NCI-H345 treated with DMSO at 0.1 percent for 48 hours (cell line): ENCODE results near the gene ADPRHL1.
"Not testable (repeated sequence)": the region's sequence is repeated elsewhere in the genome, so short reads cannot be mapped to it uniquely, and the experiment has no call there.

Experiments
- DNase-seq: peaks from one replicate; lab custom pipeline; 2025; ENCODE audit not compliant: unreplicated experiment; lab: John Stamatoyannopoulos, UW

Gene ADPRHL1

GRCh38 chr13:113456116-113456702, 2.9 kb upstream of the ADPRHL1 start:
- no peak for DNase-seq

GRCh38 chr13:113455384-113455783, 2.1 kb upstream of the ADPRHL1 start:
- no peak for DNase-seq

DNA sequence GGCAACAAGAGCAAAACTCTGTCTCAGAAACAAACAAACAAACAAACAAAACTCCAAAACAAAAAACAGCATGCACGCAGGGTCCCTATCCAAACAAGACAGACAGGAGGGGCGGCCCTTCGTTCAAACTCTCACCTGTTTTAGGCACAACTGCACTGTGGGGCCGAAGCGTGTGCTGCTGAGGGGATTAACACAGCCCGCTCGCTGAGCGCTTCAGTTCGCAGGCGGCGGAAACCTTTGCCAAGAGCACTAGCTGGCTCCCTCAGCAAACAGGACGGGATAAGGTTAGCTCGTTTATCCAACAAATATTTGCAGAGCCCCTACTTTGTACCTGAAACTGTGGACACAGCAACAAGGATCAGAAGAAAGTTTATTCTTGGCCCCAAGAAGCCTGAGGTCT, 1.6 kb upstream of the ADPRHL1 start:
- no peak for DNase-seq

DNA sequence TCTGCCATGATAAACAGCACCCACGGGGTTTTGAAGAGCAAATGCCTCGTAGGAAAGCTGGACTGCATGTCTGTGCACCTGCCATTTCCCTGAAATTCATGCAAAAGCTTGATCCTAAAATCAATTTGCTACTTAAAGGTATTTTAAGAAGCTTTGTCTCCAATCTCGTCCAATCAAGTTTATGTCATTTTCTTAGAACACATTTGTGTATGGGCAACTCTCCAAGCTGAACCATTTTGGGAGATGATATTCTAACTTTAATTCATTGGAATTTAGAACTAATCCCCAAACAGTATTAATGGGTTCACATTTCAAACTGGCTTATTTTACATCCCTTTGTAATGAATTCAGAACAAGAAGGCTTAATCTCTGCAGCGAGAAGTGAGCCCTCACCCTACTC, 822 bp downstream of the ADPRHL1 start:
- DNase-seq, result no peak

DNA sequence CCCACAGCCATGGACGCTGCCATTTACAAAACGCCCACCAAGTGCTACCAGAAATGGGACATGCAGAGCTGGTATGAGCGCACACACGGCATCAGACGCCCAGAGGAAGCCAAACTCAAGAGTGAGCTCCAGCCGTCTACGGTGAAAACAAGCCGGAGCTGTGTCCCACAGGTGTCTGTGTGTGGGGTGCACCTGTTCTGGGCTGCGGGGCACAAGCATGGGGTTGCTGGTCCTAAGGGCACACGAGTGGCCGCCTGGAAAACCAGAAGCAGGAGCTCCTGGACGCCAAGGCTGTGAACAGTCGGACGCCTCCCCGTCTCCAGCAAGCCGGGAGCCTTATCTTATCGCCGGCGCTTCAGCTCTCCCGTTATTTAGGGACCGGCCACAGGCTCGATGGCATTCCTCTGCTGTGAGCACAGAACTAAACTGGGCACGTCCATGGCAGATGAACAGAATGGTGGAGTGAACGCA, 1.3 kb downstream of the ADPRHL1 start:
- no peak for DNase-seq

DNA sequence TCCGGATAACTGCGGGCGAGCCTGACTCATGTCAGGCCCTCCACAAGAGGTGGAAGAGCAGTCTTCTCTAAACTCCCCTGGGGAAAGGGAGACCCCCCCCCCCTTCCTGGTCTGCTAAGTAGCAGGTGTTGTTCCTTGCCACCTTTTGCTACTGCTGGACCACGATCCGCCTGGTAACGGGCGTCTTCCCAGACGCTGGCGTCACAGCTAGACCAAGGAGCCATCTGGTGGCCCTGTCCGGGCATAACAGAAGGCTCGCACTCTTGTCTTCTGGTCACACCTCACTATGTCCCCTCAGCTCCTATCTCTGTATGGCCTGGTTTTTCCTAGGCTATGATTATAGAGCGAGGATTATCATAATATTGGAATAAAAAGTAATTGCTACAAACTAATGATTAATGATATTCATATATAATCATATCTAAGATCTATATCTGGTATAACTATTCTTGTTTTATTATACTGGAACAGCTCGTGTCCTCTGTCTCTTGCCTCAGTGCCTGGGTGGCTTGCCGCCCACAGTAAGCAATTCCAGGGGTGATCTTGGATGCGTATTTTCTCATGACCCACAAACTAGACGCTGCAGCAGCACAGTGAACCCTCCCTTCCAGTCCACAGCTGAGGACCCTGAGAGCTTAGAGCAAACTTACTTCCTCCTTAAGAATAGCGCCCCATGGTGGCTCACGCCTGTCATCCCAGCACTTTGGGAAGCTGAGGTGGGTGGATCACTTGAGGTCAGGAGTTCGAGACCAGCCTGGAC, 2.2 kb downstream of the ADPRHL1 start:
- not testable (repeated sequence) for DNase-seq

DNA sequence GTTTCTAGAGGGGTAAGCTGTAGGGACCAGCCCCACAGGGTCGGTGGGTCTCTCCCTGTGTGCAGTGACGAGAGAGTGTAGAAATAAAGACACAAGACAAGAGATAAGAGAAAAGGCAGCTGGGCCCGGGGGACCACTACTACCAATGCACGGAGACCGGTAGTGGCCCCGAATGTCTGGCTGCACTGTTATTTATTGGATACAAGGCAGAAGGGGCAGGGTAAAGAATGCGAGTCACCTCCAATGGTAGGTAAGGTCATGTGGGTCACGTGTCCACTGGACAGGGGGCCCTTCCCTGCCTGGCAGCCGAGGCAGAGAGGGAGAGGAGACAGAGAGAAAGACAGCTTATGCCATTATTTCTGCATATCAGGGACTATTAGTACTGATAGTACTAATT, 2.9 kb downstream of the ADPRHL1 start:
- DNase-seq, result not testable (repeated sequence)

DNA sequence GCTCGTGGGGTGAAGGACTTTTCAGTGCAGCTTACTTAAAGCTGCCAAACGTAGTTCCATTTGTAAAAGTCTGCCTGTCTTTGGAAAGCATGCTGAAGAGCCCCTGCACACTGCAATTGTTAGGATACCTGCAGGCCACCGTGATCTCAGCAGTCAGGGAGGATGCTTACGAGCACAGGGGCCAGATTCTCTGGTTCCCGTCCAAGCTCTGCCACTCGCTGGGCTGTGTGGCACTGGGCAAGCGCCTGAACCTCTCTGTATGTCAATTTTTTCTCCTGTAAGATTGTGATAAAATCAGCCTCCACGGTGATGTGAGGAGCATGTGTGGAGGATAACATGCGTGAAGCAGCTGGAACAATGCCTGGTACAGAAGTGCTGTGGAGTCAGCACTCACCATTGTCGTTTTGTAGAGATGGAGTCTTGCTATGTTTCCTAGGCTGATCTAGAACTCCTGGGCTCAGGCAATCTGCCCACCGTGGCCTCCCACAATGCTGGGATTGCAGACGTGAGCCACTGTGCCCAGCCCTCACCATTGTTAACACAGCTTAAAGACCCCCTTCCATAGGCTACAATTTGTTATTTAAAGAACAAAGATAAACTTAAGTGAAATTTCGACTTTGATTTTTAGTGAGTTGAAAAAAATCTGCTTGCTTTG, 3.5 kb downstream of the ADPRHL1 start:
- no peak for DNase-seq

DNA sequence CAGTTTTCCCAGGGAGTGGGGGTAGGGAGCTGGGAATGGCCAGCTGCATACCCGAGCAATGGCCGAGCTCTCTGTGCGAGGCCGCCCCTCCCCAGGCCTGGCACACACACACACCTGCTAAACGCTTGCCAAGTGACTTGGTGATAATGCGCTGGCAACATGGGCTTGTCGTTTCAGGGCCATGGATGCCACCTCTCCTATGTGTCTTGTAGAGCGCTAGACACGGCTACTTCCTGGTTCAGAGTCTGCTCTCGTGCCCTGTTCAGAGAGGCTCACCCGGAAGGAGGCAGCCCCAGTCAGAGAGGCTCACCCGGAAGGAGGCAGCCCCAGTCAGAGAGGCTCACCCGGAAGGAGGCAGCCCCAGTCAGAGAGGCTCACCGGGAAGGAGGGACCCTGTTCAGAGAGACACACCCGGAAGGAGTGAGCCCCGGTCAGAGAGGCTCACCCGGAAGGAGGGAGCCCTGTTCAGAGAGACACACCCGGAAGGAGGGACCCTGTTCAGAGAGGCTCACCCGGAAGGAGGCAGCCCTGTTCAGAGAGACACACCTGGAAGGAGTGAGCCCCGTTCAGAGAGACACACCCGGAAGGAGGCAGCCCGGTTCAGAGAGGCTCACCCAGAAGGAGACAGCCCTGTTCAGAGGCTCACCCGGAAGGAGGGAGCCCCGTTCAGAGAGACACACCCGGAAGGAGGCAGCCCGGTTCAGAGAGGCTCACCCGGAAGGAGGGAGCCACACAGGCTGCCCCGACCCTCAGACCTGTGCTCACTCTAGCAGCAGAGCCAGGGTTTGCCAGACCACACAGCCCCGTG, 4.2 kb downstream of the ADPRHL1 start:
- peak; percentile 91 for DNase-seq

- no peak for DNase-seq
Measured at GRCh38 chr13:113448545-113448884, 4.8 kb downstream of the ADPRHL1 start.

DNA sequence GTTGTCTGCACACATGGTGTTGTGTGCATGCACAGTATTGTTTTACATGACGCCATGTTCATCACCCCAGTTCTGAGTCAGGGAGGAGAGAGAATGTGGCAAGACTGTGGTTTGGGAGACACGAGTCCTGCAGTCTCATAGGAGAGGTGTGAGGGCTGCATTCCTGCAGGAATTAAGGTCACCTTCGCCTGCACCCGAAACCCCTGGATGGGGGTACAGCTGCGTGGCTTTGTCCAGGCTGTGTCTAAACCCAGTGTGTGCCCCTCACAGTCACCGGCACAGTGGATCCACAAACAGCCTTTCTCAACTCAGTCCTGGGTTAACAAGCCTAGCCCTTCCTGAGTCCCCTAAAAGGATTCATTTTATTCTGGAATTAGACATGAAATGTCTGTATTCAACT, 5.7 kb downstream of the ADPRHL1 start:
- no peak for DNase-seq

- DNase-seq, result no peak
Measured at GRCh38 chr13:113446488-113446854, 6.8 kb downstream of the ADPRHL1 start.

GRCh38 chr13:113445791-113446487, 7.3 kb downstream of the ADPRHL1 start:
- peak; percentile 63 for DNase-seq

GRCh38 chr13:113443991-113444390, 9.3 kb downstream of the ADPRHL1 start:
- no peak for DNase-seq

GRCh38 chr13:113442985-113443362, 10.3 kb downstream of the ADPRHL1 start:
- no peak for DNase-seq

DNA sequence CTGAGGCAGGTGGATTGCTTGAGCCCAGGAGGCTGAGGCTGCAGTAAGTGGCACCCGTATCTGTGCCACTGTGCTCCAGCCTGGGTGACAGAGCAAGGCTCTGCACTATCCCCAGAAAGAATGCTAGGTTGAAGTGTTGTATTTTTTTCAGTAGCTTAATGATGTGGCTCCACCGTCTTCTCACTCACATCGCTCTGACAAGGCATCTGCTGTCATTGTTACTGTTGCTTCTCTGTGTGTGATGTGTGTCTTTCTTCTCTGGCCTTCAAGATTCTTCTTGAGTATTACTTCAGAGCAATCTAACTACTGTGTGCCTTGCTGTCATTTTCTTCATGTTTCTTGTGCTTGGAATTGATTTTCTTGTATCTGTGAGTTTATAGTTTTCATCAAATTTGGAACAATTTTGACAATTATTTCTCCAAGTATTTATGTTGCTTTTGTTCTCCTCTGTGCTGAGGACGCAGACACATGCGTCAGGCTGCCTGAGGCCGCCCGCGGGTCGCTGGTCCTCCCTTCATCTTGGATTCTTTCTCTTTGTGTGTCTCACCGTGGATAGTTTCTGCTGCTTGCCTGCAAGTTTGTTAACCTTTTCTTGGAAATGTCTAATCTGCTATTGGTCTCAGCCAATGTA, 10.8 kb downstream of the ADPRHL1 start:
- no peak for DNase-seq

- DNase-seq, result no peak
Measured at GRCh38 chr13:113441661-113442060, 11.6 kb downstream of the ADPRHL1 start.

- DNase-seq, result no peak
Measured at GRCh38 chr13:113437408-113438010, 15.8 kb downstream of the ADPRHL1 start.

DNA sequence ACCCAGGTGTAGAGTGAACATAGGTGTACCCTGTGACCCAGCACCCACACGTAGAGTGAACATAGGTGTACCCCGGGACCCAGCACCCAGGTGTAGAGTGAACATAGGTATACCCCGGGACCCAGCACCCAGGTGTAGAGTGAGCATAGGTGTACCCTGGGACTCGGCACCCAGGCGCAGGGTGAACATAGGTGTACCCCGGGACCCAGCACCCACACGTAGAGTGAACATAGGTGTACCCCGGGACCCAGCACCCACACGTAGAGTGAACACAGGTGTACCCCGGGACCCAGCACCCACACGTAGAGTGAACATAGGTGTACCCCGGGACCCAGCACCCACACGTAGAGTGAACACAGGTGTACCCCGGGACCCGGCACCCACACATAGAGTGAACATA, 16.4 kb downstream of the ADPRHL1 start:
- not testable (repeated sequence) for DNase-seq

DNA sequence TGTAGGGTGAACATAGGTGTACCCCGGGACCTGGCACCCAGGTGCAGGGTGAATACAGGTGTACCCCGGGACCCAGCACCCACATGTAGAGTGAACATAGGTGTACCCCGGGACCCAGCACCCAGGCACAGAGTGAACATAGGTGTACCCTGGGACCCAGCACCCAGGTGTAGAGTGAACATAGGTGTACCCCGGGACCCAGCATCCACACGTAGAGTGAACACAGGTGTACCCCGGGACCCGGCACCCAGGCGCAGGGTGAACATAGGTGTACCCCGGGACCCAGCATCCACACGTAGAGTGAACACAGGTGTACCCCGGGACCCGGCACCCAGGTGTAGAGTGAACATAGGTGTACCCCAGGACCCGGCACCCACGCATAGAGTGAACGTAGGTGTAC, 17.4 kb downstream of the ADPRHL1 start:
- not testable (repeated sequence) for DNase-seq
